Measurements from ENCODE around the gene AHNAK2.
"Not testable (repeated sequence)": the region's sequence is repeated elsewhere in the genome, so short reads cannot be mapped to it uniquely, and the experiment has no call there.

Gene AHNAK2

DNA sequence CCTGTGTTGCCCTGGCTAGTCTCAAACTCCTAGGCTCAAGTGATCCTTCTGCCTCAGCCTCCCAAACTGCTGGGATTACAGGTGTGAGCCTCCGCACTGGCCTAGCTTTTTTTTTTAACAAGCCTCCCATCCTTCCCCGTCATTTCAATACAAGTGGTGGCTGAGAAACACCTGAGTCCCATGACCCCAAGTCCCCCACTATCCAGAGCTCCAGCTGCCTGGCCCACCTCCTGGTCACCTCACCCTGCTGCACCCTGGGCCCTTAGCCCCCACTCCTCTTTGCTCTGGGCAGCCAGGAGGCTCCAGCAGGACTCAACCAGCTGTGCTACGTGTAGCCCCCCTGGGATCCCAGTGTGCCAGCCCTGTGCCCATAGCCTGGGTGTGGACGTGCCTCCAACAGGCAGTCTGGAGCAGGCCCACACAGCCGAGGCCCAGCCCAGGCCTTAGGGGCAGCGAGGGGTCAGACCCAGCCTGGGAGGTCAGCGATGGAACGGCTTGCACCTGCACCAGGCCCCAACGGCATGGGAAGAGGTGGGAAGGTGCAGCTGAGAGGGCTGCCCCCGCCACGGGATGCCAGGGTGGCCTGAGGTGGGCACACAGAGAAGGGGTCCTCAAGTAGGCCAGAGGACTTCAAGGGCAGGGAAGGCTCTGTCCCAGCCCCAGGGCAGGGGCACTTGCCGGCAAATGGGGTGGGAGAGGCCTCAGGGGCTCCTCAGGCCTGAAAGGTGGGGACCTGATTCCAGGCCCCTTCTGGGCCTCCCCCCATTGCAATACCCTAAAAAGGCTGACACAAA is 6.5 kb downstream of the AHNAK2 start:
- no peak for DNase-seq

DNA sequence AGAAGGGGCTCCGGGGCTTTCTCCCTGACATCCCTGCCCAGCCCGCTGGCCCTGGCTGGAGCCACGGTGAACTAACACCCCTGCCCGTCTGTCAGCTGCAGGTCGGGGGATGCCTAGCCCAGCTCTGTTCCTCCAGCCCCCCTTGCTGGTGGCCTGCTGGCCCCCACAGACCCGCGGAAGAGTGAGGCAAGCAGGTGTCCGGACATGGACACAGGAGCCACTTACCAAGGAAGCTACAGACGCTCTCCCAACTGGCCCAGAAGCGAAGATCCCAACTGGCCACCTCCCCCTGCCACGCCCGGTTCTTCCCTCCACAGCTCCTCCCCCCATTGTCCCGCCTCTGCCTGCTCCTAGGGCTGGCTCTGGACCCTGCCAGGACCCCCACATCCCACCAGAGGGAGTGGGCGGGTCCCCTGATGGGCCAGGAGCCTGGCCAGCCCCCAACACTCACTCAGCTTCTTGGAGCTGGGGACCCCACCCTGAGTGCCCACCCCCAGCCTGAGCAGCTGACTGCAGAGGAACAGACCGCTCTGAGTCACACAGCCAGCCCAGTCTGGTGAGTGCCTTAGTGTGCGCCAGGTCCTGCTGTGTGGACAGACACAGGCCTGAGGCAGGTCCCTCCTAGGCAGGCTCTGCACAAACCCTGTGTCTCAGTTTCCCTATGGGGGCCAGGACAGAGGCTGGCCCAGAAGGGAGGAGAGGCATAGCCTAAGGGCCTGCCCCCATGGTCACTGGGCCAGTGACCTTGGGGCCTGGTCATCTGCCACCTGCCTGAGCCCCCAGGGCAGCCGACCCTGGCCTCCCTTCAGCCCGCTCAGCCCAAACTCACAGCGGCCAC is 7.7 kb downstream of the AHNAK2 start:
- peak; percentile 76 for DNase-seq

DNA sequence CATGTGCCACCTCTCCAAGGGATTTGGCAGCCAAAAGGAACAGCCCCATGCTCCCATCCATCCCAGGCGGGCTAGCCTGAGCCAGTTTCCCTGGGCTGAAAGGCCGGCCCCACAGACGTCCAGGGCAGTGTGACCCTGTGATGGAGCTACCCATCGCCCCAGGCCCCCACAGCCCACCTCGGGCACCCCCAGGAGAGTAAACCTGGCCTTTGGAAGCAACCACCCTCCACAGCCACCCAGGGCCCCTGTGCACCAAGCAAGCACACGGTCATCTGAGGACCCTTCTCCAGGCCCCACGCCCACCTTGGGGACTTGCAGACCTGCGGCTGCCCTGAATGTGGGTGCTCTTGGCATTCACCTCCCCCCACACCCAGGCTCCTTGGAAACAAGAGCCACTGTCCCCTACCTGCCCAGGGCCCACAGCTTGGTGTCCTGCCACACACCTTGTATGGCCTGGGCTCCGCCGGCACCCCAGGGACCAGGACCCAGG is 8.4 kb downstream of the AHNAK2 start:
- DNase-seq, result no peak

DNA sequence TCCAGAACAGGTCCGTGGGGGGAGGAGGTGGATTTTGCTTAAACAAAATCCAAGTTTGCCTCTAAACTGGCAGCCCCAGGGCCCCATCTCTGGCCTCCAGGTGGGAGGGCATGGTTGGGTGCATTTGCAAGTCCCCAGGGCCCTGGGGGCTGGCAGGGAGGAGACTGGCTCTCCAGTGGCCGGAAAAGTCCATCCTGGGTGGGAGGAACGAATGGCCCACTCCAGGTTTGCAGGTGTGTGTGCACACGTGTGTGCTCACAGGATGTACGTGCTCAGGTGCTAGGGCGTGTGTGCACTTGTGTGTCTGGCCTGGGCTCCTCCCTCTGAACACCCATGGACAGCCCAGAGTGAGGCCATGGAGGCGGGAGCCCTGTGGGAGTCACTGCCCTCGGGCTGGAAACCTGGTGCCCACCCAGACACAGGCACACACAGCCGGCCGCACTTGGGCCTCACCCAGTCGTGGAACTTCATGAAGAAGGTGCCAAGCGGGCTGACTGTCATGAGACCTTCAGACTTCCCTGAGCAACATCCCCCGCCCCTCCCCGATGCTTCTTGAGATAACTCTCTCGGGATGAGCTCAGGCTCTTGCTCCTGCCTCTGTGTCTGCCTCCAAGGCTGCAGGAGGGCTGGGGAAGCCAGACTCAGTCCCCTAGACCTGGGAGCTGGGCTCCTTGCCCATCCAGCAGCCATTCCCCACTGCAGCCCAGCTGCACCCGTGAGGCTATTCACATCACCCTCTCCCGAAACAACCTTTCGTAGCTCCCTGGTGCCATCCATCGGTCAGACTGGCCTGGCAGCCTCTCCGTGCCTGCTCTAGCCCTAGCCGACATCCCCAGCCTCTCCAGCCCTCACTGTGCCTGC is 9.4 kb downstream of the AHNAK2 start:
- DNase-seq, result peak; percentile 59

DNA sequence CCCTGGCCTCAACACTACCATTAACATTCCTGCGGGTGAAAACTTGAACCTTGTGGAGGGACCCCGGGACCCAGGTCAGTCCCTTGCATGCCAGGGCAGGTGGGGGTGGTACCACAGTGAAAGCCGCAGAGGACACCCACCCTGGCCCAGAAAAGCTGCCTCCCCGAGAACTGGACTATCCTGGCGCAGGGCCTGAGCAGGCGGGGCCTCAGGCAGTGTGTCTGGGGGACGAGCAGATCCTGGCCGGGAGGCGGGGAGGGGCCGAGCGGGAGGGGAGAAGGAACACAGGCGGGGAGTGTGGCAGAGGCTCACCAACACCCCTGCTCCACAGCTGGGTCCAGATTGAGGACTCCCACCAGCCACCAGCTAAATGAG is 10.0 kb downstream of the AHNAK2 start:
- DNase-seq, result peak; percentile 84

DNA sequence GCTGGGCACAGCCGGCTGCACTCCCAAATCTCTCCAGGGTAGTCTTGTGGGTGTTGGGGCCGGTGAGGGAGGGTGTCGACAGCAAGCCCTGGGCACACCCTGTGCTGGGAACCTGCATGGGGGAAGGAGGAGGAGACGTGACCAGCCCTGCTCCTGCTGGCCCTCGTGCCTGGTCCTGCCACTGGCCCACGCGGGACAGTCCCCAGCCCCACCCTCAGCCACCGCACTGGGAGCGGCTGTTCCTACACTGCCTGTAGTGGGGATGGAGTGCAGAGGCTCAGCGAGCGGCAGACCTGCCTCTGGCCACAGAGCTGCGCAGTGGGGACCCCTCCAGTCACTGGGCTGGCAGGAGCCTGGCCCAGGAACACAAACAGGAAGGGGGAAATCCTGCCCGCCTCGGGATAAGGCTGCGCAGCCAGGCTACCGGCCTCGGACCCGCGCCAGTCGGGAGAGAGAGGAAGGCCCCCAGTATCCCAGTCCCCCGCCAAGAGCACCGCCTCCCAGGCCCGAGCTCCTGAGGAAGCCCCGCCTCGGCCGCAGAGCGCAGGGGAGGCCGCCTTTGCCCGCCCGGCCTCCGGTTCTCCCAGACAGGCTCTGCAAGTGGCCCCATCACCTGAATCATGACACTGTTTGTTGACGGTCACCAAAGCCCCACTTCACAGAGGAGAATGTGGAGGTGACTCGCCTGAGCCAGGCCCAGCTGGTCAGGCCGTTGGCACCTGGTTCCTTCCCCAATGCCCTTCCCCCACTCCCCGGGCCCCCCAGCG is 10.6 kb downstream of the AHNAK2 start:
- peak; percentile 68 for DNase-seq

DNA sequence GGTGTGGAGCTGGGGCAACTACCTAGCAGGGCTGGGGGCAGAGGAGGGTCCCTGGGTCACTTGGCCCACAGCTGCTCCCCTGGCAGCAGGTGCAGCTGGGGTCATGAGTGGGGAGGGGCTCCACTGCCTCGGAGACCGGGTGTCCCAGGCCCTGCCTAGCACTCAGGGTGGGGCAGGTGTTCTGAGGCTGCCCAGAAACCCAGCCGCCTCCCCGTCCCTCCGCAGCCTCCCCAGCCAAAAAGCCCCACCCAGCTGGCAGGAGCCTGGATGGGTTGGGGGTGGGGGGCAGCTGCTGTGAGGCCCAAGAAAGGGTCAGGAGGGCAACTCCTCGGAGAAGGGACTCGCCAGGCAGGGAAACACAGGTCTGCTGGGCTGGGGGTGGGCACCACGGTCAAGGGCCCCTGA is 11.2 kb downstream of the AHNAK2 start:
- no peak for DNase-seq

DNA sequence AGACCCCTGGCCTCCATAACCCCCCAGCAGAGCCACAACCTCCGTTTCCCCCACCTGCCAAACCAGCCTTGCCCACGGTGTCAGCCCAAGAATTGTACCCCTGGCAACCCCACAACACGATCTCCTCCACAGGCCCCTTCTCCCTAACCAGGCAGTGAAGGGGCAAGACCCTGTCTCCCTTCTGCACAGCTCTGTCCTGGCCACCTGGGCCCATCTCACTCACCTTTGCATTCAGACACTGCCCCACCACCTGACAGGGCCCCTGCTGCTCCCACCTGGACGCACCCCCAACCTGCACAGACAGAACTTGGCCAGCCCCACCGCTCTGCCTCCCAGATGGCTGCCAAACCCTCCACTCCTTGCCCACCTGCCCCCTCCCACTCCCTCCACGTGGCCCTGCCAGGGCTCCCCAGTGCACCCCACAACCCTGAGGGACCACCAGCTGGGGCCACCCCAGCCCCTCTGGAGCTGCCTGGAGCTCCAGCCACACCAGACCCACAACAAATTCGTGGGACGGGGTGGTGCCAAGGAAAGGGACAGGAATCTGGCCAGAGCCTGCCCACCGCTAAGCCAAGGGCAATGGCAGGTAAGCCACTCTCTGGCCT is 11.8 kb downstream of the AHNAK2 start:
- no peak for DNase-seq

DNA sequence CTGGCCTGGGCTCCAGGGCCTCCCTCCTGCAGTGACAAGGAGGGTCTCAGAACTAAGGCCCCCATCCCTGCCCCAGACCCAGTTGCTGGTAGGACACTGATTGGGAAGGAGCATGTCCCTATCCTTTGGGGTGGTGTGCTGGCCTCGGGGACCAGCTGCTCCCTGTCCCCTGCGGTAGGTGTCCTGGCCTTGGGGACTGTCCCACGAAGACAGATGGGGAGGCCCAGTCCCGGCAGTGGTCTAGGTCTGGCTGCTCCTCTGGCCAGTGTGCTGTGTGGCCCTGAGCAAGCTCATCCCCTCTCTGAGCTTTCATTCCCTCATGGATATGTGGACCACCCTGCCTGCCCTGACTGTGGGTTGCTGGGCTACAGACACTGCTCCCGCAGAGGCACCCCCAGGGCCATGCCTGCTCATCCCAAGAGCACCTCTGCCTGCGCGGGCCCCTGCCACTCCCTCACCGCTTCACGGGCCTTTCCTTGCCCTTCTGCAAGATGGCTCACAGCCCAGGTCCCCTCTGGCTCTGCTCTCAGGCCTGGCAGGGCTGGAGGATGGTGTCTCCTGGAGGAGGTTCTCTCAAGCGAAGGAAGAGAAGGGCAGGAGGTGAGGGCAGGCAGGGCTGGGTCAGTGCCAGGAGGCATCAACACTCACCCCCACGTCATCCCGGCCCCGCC is 12.5 kb downstream of the AHNAK2 start:
- DNase-seq, result no peak

DNA sequence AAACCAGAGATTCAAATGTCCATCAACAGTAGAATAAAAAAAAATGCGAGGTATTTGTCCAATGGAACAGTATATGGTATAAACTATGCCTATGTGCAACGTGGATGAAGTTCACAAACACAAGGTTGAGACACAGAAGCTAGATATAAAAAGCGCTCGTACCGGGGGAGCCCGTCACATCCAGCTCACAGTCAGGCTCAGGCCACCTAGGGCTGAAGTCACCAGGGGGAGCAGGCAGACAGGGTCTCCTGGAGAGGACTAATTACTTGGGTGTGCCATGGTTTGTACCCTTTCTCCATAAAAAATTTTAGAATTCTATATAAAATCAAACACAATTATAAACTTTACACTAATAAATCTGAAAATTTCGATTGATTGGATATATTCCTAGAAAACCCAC is 13.6 kb downstream of the AHNAK2 start:
- no peak for DNase-seq

DNA sequence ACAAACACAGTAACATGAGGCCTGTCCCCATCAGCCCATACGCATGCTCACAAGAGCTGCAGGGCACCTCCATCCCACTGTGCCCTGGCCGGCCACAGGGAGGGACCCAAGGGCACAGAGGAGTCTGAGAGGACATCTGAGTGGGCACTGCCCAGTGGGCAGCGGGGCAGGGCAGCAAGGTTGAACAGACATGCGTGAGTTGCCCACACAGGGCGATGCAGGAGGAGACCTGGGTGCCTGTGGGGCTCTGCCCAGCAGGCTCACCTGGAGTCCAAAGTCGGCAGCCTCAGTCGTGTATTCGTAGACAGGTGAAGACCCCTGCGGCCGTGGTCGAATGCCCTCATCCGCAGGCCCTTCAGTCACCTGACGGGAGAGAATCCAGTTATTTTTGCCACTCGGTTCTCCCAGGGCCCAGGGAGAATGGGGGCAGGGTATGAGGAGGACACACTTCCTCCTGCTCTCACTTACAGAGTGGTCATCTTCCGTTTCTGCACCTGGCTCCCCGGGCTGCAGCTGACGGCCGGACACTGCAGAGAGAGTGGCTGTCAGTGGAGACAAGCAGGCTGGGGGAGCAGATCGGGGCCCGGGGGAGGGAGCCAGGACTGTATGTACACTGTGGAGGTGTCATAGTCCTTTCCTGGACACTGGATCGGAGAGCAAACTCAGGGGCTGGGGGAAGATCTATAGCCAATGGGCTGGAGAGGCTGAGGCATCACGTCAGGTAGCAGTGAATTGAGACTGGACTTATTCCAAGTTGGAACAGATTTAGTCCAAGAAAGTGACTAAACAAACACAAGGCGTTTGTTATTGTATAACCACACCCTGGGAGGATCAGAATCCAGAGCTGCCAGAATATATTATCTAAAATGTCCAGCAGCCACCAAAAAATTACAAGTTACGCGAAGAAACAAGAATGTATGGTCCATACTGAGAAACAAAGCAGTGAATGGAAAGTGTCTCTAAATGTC is 20.7 kb downstream of the AHNAK2 start:
- no peak for DNase-seq

DNA sequence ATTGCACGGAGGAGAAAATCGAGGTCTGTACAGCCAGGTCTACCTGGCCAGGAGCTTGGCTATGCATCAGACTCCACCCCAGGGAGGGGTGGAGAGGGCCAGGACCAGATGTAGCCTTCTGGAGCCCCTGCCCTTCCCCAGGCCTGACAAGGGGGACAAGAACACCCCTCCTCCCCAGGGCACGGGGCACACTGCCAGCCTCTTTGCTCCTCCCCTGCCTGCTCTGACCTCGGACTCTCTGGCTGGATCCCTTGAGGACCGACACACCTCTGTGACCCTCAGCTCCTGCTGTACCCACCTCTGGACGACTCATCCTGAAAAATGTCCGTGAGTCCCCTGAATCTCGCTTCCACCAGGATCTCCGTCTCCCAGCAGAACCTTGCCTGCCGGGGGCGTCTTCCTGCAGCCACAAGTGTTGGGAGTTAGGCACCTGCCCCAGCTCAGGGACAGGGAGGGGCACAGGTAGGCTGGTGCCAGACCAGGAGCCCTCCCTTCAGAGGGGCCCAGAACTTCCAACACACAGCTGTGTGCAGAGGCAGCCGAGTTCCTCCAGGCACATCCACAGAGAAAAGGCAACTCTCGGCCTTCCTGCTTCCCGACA is 21.8 kb downstream of the AHNAK2 start:
- no peak for DNase-seq

DNA sequence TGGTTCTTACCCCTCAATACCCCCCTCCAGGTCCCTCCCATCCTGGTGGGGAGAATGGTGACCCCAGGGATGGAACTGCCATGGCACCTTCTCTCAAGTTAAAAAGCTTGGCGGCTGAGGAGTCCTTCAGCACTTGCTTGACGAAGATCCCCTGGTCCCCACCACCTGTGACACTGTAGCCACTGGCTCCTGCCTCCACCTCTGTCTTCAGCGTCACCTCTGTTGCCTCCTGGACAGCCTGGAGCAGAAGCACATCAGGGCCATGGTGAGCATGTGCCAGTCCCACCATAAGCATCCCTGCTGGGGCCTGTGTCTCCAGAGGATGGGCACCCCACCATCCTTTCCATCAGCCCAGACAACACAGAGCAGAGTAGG is 22.8 kb downstream of the AHNAK2 start:
- DNase-seq, result no peak

DNA sequence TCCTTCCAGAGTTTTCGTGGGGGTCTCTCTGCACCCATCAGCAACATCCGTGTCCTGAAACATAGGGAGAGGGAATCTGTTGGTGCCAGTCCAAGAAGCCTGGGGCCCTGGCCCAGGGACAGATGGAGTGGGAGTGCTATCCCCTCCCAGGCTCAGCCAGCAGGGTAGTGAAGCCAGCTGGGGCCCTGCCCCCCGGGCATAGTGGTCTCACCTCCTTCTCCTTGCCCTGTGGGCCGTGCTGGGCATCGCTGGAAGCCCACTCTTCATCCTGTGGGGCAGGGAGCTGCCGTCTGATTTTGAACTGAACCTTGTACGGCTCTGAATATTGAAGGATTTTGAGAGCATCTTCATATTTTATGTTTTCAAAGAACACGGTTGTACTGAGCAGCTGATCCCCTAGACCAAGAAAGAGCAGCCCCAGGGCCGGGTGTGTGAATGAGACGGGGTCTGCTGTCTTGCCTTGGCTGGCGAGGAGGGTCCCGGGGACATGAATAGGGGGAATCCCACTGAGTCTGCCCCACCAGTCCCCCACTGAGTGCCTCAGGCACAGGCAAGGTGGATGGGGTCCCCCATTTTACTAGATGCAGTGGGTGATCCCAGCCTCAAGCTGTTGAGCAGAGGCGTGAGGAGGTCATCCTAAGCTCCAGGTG is 23.3 kb downstream of the AHNAK2 start:
- no peak for DNase-seq

DNA sequence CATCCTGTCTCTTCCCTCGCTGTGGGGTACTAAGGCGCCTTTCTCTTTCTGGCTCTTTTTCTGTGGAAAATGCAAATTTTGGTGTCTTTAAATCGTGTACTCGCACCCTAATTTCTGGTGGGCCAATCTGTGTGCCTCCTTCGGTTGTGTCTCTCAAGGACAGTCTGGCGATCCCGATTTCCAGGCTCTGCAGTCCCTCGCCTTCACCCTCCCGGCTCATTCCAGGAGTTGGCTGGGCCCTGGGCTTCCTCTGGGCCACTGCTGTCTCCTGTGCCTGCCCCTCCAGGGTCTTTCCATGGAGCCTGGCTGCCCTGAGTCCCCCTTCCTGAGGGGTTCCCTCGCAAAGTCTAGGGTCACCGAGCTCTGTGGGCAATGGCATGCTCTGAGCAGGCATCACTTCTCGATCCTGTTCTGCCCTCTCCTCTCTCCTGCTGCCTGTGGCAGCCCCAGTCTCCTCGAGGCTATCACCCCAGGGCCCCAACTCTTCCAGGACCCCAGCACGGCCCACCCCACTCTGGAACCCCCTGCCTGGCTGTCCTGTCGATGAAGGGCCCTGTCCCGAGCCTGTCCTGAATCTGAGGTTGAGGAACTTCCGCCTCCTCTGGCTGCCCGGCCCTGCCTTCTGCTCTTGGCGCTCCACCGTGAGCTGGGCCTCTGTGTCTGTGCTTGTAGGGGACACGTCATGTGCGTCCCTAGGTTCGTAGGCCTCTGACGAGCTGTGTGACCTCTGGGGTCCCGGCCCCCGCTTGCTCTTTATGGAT is 24.1 kb downstream of the AHNAK2 start:
- DNase-seq, result no peak

DNA sequence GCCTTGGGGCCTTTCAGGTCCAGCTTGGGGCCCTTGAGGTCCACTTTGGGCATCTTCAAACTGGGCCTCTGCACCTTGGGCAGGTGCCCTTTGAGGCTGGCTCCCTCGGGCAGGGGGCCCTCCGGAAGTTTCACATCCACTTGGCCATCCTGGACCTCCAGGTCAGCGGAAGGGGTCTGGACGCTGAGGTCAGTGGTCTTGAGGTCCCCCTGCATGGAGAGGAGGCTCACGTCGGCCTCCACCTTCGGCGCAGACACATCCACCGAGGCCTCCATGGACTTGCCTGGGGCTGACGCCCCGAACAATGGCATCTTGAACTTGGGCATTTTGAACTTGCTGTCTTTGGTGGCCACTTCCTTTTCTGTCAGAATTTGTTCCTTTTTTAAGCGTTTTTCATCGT is 25.1 kb downstream of the AHNAK2 start:
- no peak for DNase-seq

DNA sequence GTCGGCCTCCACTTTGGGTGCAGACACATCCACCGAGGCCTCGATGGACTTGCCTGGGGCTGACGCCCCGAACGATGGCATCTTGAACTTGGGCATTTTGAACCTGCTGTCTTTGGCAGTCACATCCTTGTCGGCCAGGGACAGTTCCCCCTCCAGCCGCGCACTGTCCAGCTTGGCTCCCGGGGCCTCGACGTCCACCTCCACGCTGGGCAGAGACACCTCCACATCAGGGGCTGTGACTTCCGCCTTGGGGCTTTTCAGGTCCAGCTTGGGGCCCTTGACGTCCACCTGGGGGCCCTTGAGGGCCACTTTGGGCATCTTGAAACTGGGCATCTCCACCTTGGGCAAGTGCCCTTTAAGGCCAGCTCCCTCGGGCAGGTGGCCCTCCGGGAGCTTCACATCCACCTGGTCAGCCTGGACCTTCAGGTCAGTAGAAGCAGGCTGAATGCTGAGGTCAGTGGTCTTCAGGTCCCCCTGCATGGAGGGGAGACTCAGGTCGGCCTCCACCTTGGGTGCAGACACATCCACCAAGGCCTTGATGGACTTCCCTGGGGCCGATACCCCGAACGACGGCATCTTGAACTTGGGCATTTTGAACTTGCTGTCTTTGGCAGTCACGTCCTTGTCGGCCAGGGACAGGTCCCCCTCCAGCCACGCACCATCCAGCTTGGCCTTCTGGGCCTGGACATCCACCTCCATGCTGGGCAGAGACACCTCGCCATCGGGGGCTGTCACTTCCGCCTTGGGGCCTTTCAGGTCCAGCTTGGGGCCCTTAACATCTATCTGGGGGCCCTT is 26.1 kb downstream of the AHNAK2 start:
- not testable (repeated sequence) for DNase-seq

DNA sequence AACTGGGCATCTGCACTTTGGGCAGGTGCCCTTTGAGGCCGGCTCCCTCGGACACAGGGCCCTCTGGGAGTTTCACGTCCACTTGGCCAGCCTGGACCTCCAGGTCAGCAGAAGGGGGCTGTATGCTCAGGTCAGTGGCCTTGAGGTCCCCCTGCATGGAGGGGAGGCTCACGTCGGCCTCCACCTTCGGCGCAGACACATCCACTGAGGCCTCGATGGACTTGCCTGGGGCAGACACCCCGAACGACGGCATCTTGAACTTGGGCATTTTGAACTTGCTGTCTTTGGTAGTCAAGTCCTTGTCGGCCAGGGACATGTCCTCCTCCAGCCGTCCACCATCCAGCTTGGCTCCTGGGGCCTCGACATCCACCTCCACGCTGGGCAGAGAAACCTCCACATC is 27.5 kb downstream of the AHNAK2 start:
- not testable (repeated sequence) for DNase-seq
